Left ventricle myocardium superior (tissue), 1 donor: ENCODE results near the gene EHF. TPM values are rescaled to one million over a fixed set of nuclear protein-coding genes. Genes with fewer than 3 reads are reported as not detected.

Source experiments
- ATAC-seq: fragments of 200-7000 bp; cut with Tn5 transposase; one replicate; pipeline ENCODE4 v1.9.1; 2020; ENCODE audit warnings: mild to moderate bottlenecking, moderate library complexity
- DNase-seq: peaks from one replicate; pipeline ENCODE4 v3.0.0-alpha.2; 2020
- intact Hi-C: fragments of 100-400 bp; cut with micrococcal nuclease; formaldehyde crosslinking; loops from one replicate; pipeline ENCODE4 v1.11.0; 2022
- total RNA-seq: library from RNA; stranded (reverse); fragmentation: NEBNext Ultra II Directional; extraction: Animal tissue kit (Norgen Biotek cat#: 25700); gene quantifications from one replicate; pipeline ENCODE4 v1.2.1, GENCODE V29; 2021
- donor health status: DM: no; HTN: yes; CAD: no; lungs with severe emphysema.

EHF gene
- total RNA-seq, 1 donor from 2014 or later: 2.7 TPM

DNA sequence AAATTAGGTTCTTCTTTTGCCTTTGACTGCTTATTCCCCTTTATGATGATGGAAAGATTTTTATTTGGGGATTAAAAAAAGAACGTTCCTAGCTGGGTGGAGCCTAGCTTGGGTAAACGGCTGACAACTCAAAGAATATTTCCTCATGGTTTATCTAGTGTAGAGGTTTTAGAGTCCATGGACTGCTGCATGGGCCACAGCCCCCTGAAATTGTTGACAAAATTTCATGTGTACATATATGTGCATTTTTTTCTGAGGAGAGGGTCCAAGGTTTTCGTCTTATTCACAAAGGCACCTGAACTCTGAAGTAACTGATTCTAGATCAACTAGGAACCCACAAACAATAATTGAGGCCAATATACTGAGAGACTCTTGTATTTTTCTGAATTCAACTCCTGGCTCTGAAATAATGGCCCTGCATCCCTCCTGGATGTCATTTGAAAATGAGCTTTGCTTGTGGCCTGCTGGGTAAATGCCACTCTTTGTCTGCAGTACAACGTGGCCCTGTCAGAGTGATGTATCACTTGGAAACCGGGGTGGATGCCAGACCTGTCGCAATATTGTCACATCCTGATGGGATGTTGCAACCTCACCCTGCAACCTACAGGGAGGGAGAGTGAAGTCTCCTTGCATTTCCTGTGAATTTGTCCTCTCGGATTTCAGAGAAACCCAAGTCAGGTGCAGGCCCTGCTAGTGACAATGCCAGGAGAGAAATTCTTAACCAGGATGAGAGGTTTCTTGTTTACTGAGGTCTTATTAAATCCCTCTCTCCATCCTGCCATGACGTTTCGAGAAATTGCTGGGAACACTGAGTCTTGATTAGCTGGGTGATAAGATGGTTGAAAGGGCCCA is 33.8 kb downstream of the EHF start:
- intact Hi-C loops: no loop called here
- DNase-seq: peak; percentile 41
- ATAC-seq: peak; percentile 57

DNA sequence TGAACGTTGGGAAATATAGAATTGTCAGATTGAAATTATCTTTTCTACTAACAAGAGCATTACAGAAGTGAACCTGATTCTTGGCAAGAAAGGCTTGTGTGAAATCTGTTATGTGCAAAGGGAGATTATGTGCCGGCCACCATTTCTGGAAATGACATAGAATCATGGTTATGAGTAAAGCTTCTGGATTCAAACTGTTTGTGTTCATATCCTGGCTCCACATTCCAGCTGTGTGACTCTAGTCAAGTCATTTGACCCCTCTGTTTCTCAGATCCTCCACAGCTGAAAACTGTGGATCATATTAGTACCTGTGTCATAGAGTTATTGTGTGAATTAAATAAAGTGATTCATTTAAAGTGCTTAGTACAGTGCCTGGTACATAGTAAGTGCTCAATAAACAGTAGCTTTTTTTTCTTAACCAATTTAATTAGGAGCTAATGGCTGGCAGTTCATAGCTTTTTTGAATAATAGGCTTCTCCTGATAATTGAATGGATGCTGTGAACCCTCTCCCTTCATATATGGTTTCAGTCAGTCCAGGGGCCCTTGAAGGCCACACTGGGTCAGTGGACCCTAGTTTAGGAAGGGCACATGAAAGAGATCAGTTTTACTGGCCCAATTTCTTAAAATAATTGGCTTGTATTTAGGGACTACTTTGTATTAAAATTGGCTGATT is 34.6 kb downstream of the EHF start:
- ATAC-seq (no peak), DNase-seq (no peak)
- intact Hi-C loops: no loop called here

DNA sequence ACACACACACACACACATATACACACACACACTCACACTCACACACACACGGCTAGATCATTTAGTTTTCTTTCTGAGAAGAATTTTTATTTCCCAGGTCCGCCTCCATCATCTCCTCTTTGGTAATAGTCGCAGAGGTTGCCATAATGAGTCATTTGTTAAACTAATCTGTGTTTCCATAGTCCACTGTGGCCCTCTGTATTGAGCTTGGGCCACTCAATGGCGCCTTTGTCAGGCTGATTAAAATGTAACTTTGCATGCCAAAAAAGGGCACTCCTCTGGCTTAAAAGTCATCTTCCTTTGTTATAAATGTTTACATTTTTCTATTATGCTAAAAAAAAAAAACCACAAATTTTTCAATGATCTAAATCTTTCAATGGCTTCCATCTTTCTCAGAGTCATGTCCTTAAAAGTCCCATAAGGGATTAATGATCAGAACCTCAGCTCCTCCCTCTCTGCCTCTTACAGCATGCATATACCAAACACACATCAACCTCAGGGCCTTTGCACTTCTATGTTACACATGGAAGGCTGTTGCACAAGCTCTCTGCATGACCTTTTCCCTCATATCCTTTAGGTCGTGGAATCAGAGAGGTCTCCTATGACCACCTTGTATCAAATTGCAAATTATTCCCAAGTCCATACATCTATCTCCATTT is 35.3 kb downstream of the EHF start:
- ATAC-seq (no peak), DNase-seq (no peak)
- intact Hi-C loops: no loop called here

DNA sequence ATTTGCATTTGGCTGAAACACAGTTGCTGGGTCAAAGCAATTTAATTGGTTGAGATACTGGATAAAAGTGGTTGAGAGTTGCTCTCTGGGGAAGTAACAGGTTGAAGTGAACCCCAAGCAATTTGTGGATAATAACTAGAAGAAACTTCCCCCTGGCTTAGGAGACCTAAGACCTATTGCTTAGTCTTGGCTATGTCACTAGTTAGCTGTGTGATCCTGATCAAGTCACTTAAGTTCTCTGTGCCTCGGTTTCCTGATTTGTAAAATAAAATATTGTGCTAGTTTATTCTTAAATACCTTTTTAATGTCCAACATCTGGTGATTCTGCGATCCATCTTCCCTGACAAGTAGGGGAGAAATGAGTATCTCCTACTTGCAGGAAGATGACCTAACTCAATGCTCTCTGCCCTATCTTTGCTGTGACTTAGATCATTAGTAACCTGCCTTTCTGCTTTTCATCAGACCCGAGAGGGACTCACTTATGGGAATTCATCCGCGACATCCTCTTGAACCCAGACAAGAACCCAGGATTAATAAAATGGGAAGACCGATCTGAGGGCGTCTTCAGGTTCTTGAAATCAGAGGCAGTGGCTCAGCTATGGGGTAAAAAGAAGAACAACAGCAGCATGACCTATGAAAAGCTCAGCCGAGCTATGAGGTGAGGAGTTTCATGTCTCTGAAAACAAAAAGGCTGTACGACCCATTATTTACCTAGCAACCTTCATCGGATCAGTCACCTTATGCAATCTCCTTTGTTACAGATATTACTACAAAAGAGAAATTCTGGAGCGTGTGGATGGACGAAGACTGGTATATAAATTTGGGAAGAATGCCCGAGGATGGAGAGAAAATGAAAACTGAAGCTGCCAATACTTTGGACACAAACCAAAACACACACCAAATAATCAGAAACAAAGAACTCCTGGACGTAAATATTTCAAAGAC is 37.5 kb downstream of the EHF start:
- ATAC-seq: no peak
- DNase-seq: no peak
- intact Hi-C loops: no loop called here

DNA sequence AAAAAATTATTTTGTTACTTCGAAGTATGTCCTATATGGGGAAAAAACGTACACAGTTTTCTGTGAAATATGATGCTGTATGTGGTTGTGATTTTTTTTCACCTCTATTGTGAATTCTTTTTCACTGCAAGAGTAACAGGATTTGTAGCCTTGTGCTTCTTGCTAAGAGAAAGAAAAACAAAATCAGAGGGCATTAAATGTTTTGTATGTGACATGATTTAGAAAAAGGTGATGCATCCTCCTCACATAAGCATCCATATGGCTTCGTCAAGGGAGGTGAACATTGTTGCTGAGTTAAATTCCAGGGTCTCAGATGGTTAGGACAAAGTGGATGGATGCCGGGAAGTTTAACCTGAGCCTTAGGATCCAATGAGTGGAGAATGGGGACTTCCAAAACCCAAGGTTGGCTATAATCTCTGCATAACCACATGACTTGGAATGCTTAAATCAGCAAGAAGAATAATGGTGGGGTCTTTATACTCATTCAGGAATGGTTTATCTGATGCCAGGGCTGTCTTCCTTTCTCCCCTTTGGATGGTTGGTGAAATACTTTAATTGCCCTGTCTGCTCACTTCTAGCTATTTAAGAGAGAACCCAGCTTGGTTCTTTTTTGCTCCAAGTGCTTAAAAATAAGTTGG is 38.3 kb downstream of the EHF start:
- ATAC-seq: no peak
- intact Hi-C loops: no loop called here
- no peak for DNase-seq

- DNase-seq: no peak
- ATAC-seq: no peak
- intact Hi-C loops: no loop called here
Measured at GRCh38 chr11:34665077-34665835, 44.4 kb downstream of the EHF start.

DNA sequence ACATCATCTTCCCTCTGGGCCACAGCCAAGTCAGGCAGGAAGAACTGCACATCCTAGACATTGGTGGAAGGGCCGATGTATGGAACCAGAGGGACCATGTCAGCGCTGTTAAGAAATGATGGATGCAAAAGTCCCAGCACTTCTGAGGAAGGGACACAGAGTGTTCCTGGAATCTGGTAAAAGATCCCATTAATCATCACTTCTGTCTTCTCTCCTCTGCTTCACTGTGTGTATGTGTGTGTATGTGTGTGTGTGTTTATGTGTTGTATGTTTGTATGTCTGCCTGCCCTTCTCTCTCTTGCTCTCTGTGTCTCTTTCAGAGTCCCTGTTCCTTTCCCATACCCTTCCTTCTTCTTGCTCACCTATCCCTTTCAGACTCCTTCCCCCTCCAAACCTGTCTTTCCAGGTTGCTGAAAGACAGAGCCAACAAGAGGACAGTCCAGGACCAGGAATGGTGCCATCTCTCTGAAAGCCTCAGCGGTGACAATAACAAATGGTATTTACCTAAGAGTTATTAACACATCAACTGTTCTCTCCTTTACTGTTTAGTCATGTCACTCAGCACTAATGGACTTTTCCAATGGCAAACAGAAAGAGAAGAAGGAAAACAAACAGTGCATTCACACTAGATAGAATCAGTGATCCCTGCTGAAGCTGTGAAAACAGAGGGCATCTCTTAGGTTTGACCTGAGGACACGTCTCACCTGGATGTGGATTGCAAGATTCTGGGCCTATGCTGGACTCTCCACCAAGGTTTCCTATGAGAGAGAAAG is 47.1 kb downstream of the EHF start:
- DNase-seq (no peak), ATAC-seq (no peak)
- intact Hi-C loops: no loop called here

DNA sequence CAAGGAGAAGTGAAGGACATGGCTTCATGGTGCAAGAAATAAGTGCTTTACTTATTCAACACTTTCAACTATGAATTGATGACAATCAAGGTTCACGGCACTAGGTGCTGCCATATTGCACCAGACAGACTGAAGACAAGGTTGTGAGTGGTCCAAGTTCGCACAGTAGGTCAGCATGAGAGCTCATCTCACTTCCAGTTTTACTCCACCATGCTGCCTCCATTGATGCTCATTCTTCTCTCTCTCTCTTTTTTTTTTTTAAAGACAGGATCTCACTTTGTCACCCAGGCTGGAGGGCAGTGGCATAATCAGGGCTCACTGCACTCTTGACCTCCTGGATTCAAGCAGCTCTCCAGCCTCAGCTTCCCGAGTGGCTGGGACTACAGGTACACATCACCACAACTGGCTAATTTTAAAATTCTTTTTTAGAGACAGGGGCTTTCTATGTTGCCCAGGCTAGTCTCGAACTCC is 47.7 kb downstream of the EHF start:
- intact Hi-C loops: no loop called here
- no peak for DNase-seq
- ATAC-seq: no peak

GRCh38 chr11:34669458-34669857 is 48.6 kb downstream of the EHF start:
- ATAC-seq (no peak), DNase-seq (no peak)
- intact Hi-C loops: no loop called here

DNA sequence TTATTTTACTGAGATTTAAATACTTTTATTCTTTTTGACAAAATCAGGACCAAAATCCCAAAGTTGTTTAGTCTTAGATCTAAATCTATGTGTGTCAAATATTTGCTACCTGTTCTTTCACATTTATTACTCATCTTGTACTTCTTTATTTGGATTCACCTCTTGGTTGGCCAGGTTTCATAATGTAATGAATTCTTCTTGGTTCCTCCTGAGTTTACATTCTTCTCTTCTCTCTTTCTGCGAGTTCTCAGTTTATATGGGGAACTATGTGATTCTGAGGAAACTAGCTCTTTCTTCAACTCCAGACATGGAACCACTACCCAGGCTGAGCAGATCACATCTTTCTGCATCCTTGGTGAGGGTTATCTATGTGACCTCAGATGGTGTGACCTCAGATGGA is 50.2 kb downstream of the EHF start:
- no peak for ATAC-seq

DNA sequence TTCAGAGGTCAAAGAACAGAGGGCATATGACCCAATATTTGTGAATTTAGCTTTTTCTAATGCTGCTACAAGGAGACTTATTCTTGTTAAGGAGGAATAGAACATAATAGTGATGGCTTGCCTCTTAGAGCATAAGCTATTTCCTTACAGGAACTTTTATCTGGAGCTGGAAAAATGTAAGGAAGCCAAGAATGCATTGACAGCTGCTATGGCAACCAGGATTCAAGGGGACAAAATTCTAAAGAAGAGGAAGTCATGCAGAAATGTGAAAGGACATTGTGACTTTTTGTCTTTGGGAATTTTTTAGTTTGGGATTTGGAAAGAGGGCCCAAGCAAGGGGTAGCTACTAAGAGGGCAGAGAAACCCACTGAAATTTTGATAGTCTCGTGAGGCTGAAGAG is 51.1 kb downstream of the EHF start:
- intact Hi-C loops: no loop called here
- ATAC-seq (no peak), DNase-seq (no peak)

More for the DNA sequence above, 50.2 kb downstream of the EHF start:
- DNase-seq: no peak
- intact Hi-C loops: no loop called here

- ATAC-seq (no peak), DNase-seq (no peak)
- intact Hi-C loops: no loop called here
Measured at GRCh38 chr11:34674038-34674437, 53.1 kb downstream of the EHF start.

- ATAC-seq (no peak), DNase-seq (no peak)
- intact Hi-C loops: no loop called here
Measured at GRCh38 chr11:34676227-34676626, 55.3 kb downstream of the EHF start.

DNA sequence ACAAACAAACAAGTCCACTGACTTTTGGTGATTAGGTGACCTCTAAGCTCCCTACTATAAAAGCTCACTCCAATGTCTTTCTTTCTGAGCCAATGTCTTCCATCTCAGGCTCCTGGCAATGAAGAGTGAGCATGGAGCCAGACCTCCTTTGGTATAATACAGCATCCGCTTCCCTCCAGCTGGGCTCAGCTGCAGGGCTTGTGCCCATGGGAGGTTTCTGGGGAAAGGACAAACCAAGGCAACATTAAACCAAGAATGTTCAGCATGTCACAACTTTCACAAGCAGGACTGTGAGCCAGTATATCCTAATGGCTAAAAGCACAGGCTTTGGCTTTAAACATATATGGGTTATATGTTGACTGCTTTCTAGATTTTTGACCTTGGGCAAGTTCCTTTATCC is 58.8 kb downstream of the EHF start:
- ATAC-seq (peak; percentile 97), DNase-seq (peak; percentile 78)
- intact Hi-C loops: no loop called here

GRCh38 chr11:34680206-34680605 is 59.3 kb downstream of the EHF start:
- DNase-seq (no peak), ATAC-seq (peak; percentile 63)
- intact Hi-C loops: no loop called here

DNA sequence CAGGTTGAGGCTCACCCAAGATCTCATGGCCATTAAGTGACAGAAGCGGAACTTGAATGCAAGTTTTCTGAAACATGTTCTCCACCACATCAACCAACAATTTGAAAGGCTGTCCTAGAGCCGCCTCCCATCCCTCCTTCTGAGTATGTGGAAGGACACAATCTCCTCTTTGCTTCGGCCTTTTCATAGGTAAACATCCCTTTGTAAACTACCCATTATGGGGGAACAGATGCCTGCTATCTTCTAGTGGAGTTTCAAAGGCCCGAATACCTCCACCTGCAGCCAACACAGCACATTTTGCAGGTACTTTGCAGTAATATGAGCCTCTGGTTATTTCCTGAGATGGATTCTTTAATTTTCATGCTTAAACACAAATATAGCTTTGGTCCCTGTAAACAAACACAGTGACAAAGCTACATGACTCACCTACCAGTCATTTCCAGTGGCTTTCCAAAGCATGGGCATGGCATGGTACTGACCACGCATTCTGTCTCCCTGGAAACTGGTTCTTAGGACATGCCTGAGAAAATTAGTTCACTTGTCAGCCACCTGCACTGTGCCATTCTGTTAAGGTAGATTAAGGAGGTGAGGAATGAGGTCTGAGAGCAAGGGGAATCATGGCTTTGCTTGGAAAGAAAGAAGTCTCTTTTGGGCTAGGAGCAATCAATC is 60.2 kb downstream of the EHF start:
- no peak for ATAC-seq
- intact Hi-C loops: no loop called here
- no peak for DNase-seq

DNA sequence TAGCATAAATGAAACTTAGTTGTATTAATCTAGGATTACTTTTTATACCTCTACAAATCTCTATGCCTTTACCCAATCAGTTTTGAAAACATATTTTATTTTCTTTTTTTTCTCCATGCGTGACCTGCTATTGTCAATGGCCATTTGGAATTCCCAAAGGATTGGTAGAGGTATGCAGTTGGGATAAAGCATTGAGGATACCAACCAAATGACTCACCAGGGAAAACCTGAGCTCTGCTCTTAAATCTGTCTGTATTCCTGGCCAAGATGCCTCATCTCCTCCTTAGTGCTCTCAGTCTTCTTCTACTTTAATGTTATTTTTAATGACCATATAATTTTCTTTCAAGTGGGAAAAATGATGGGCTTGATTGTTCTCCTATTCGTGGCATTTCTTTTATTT is 61.9 kb downstream of the EHF start:
- DNase-seq: no peak
- ATAC-seq: no peak
- intact Hi-C loops: no loop called here
